Muscle of back (tissue), 11 donors: ENCODE measurements around the gene MMS22L. TPM values are rescaled to one million over a fixed set of nuclear protein-coding genes. Genes with fewer than 3 reads are reported as not detected.

Experiments used
- DNase-seq, 3 donors: peaks; one replicate each; pipeline versions ENCODE4 v3.0.0 to v3.0.0-alpha.2; 2013
- polyA plus RNA-seq, 10 donors: library from polyadenylated mRNA; unstranded; fragments of 120-200 nt; gene quantifications; one replicate each; pipeline ENCODE4 v1.2.1, GENCODE V29; 2013; ENCODE audit not compliant: insufficient read length in 10 of 10

Gene MMS22L
- polyA plus RNA-seq, 10 donors, result 5.6 to 9.7 (median 7.2) TPM

- DNase-seq, result no peak
Measured at GRCh38 chr6:97092673-97093305, 190.2 kb downstream of the MMS22L start.
